ENCODE measurements around the gene NBAS. TPM values are rescaled to one million over a fixed set of nuclear protein-coding genes. Genes with fewer than 3 reads are reported as not detected.

NBAS gene
- total RNA-seq, 1 experiment from 2014 or later = 32.5 TPM

DNA sequence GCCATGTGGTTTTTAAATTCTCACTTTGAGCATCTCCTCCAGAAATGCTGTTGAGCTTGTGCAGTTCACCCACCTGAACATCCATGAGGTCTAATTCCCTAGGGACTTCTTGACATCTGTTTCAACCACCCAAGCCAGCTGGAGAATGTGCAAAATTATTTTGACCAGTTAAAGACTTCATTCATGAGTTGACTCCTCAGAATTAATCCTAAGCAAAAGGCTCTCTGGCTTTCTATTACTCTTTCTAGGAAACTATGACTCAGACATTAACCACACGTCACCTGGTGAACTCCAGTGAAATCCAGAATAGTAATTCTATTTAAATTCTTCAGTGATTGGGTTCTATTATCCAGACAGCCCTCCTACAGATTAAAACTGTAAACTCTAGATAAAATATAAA, 247.5 kb downstream of the NBAS start:
- no CpG with 5 or more reads among the region's 1 CpG for WGBS (ENCODE audit: extremely low coverage, insufficient read length, low lambda C conversion rate)
- Histone ChIP-seq H3K4me2 (ENCODE audit: insufficient read depth, insufficient read length, low read length) (no peak overlapping the region), H3K18ac (ENCODE audit: insufficient read length, low read depth, low read length) (no peak overlapping the region), H2BK15ac (ENCODE audit: low read depth, low read length) (no peak overlapping the region), H2AFZ (ENCODE audit: low read length) (no peak overlapping the region), H3T11ph (ENCODE audit: low read length) (no peak overlapping the region), H2BK5ac (ENCODE audit: insufficient read length, low read length) (no peak overlapping the region), H3K27ac (ENCODE audit: insufficient read length, low read depth, low read length) (no peak overlapping the region), H4K91ac (ENCODE audit: insufficient read length, low read depth, low read length) (no peak overlapping the region), H3K23me2 (ENCODE audit: insufficient read length, low read depth, low read length, poor library complexity, severe bottlenecking) (no peaks in the 10 kb centered on the region), H3K14ac (ENCODE audit: insufficient read depth, low read length) (no peak overlapping the region), H2BK20ac (ENCODE audit: low read depth, low read length, poor library complexity, severe bottlenecking) (no peak overlapping the region), H3K4me1 (ENCODE audit: insufficient read depth, low read length) (no peaks in the 10 kb centered on the region), H2AK5ac (ENCODE audit: insufficient read length, low read length) (no peak overlapping the region), H4K8ac (replicated peaks; ENCODE audit: insufficient read length, low read depth, low read length) (no peak overlapping the region), H3K79me2 (ENCODE audit: insufficient read depth, low read length) (no peaks in the 10 kb centered on the region), H3K27me3 (ENCODE audit: insufficient read depth, low read length) (no peaks in the 10 kb centered on the region), H2BK12ac (ENCODE audit: insufficient read length, low read depth, low read length) (no peak overlapping the region), H3K79me1 (ENCODE audit: insufficient read depth, low read depth, low read length, poor library complexity, severe bottlenecking) (no peaks in the 10 kb centered on the region), H2BK120ac (ENCODE audit: low read depth, low read length, poor library complexity, severe bottlenecking) (no peak overlapping the region), H3K9ac (ENCODE audit: extremely low read depth, insufficient read length, low read length) (no peak overlapping the region), H4K20me1 (ENCODE audit: control insufficient read depth, insufficient read depth, insufficient read length) (no peaks in the 10 kb centered on the region), H3K4ac (ENCODE audit: low read depth, low read length) (no peak overlapping the region), H4K5ac (ENCODE audit: insufficient read length, low read depth, low read length) (no peak overlapping the region), H3K23ac (ENCODE audit: insufficient read length, low read depth, low read length) (no peak overlapping the region), H3K56ac (ENCODE audit: insufficient read length, low read depth, low read length) (no peak overlapping the region), H3K9me3 (ENCODE audit: control insufficient read depth, low read depth, low read length) (no peaks in the 10 kb centered on the region)
- H3K27me3 Mint-ChIP-seq (ENCODE audit: low read depth) = no peaks in the 10 kb centered on the region; the same call in 1 of the 2 replicates
- TF ChIP-seq, protein P1, sequence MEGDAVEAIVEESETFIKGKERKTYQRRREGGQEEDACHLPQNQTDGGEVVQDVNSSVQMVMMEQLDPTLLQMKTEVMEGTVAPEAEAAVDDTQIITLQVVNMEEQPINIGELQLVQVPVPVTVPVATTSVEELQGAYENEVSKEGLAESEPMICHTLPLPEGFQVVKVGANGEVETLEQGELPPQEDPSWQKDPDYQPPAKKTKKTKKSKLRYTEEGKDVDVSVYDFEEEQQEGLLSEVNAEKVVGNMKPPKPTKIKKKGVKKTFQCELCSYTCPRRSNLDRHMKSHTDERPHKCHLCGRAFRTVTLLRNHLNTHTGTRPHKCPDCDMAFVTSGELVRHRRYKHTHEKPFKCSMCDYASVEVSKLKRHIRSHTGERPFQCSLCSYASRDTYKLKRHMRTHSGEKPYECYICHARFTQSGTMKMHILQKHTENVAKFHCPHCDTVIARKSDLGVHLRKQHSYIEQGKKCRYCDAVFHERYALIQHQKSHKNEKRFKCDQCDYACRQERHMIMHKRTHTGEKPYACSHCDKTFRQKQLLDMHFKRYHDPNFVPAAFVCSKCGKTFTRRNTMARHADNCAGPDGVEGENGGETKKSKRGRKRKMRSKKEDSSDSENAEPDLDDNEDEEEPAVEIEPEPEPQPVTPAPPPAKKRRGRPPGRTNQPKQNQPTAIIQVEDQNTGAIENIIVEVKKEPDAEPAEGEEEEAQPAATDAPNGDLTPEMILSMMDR (conservative IDR thresholded peaks at IDR 0.05) = no peak
- peaks cover 2 to 12% of the 10 kb centered on the region in 2 experiments; a peak in 4 of 5 replicates for H3K9me3 Mint-ChIP-seq
- peaks cover 7 to 10% of the 10 kb centered on the region in 2 experiments for H3K4me1 Mint-ChIP-seq
- H3K4me3 Mint-ChIP-seq = no peak overlapping the region
- no peak overlapping the region for H3K27ac Mint-ChIP-seq
- no peak for DNase-seq
- peaks cover 11 to 15% (median 12%) of the 10 kb centered on the region in 3 experiments for H3K36me3 Mint-ChIP-seq (ENCODE audit: insufficient read depth in 1 of 3, low read depth in 3 of 3)
